ENCODE measurements around the gene LENEP.

The LENEP gene

DNA sequence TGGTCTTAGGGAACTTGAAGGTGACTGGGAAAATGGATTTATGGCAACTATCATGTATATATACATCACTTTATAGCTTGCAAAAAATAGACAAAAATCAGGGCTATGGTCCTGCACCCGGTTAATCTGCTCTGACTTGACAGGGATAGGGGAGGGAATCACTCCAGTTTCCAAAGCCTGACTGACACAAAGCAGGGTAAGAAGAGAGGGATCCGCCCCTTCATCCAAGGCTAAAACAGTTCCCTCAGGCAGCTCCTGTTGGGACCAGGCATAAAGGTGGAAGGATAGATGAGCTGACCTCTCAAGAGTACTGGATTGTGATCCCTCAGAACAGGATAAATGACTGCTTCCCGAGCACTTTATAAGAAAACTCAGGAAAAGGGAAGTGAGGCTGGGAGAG is 38.8 kb upstream of the LENEP start:
- Histone ChIP-seq H3K27me3 (no peaks in the 10 kb centered on the region), H3K9me3 (no peaks in the 10 kb centered on the region), H3K36me3 (peaks cover 33% of the 10 kb centered on the region), H3K27ac (peak overlapping the region; percentile 95), H3K4me1 (ENCODE audit: control insufficient read depth in 1 of 2, insufficient read depth in 1 of 2, low read depth in 1 of 2, low read length in 1 of 2) (peaks cover 43 to 53% of the 10 kb centered on the region in 2 experiments), H3K4me3 (ENCODE audit: low read depth in 1 of 2, low read length in 1 of 2) (peak overlapping the region; percentile 78 to 83)
- TF ChIP-seq, protein P1, sequence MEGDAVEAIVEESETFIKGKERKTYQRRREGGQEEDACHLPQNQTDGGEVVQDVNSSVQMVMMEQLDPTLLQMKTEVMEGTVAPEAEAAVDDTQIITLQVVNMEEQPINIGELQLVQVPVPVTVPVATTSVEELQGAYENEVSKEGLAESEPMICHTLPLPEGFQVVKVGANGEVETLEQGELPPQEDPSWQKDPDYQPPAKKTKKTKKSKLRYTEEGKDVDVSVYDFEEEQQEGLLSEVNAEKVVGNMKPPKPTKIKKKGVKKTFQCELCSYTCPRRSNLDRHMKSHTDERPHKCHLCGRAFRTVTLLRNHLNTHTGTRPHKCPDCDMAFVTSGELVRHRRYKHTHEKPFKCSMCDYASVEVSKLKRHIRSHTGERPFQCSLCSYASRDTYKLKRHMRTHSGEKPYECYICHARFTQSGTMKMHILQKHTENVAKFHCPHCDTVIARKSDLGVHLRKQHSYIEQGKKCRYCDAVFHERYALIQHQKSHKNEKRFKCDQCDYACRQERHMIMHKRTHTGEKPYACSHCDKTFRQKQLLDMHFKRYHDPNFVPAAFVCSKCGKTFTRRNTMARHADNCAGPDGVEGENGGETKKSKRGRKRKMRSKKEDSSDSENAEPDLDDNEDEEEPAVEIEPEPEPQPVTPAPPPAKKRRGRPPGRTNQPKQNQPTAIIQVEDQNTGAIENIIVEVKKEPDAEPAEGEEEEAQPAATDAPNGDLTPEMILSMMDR (IDR thresholded peaks at IDR 0.05): no peak

DNA sequence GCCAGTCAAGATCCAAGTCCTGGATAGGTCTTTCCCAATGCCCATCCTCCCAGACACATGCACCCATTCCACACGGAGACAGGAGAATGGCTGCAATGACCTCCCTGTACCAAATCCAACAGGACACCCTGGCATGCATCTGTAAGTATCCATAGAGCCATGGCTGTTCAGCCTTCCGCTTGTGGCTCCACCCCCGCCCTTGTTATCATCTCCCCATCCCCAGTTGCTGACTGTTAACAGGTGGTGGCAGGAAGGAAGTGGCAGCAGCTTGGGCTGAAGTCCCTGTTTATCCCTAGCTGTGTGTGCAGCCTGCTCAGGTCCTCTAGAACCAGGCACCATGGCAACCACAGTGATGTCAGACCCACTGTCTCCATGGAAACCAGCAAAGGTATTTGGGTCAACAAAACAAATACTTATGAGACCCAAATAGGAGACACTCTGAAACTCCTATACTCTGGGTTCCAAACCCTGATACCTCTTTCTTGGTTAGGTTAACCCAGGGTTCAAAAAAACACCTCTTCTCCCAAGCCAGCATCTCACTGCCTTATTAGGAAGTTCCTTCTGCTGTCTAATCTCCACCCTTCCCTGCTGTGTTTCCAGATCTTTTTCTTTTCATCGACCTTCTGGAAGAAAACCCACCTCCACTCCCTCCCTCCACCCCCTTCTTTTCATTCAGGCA is 38.2 kb upstream of the LENEP start:
- H3K4me3 ChIP-seq (ENCODE audit: low read depth in 1 of 2, low read length in 1 of 2): peak overlapping the region; percentile 78 to 83
- peaks cover 28% of the 10 kb centered on the region for H3K36me3 ChIP-seq
- H3K4me1 ChIP-seq (ENCODE audit: control insufficient read depth in 1 of 2, insufficient read depth in 1 of 2, low read depth in 1 of 2, low read length in 1 of 2): peaks cover 45 to 54% of the 10 kb centered on the region in 2 experiments

DNA sequence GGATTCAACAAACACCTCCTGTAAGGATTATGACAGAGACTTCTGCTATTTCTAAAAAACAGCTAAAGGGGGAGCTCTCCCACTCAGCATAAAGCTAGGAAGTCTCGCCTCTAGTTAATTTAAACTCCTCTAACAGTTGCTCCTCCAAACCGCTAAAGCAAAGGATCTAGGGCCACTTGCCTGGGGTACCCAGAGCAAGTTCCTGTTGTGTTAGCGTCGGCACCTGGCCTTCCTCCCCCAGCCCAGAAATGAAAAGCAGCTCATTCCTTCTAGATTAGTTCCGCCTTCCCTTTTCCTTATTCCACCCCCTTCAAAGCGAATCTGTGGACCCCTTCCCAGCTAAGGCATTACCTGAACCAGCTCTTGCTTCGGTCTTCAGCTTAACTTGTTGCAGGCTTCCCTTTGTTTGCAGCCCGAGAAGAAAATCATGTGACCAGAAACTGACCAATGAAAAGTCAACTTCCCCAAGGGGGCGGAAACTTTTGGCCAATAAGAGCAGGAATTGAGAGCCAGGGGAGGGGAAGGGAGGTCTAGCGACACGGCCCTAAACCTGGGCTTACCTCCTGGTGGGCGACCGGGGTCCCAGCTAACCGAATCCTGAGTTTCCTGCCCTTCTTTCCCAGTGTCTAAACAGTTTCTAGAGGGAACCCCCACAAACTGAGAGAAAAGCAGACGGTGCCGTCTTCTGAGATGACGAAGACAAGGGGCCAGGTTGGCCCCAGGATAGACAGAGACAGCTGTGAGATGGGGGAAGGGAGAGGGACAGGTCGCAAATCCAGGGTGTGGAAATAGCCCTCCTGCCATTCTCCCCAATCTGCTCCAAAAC is 37.5 kb upstream of the LENEP start, which contains the start of gene PBXIP1:
Gene PBXIP1, minus strand, starts transcription at position 382 of the 826 bp plus-strand sequence. CDS start 2,378 bp downstream, outside the sequence.
- Histone ChIP-seq H3K4me3 (ENCODE audit: low read depth in 1 of 2, low read length in 1 of 2) (peak within 1 kb of the TSS; percentile 78 to 83), H3K36me3 (peaks cover 21% of the 10 kb centered on the region), H3K27me3 (no peaks in the 10 kb centered on the region), H3K4me1 (ENCODE audit: control insufficient read depth in 1 of 2, insufficient read depth in 1 of 2, low read depth in 1 of 2, low read length in 1 of 2) (peaks cover 53 to 62% of the 10 kb centered on the region in 2 experiments), H3K9me3 (no peaks in the 10 kb centered on the region), H3K27ac (peak within 1 kb of the TSS; percentile 95)
- TF ChIP-seq, protein P1 (IDR thresholded peaks at IDR 0.05): peak; percentile 14

More for the DNA sequence above, 38.2 kb upstream of the LENEP start:
- no peaks in the 10 kb centered on the region for H3K9me3 ChIP-seq
- TF ChIP-seq, protein P1 (IDR thresholded peaks at IDR 0.05): no peak
- H3K27ac ChIP-seq: peak overlapping the region; percentile 95
- H3K27me3 ChIP-seq: no peaks in the 10 kb centered on the region

GRCh38 chr1:154956544-154956941 is 36.8 kb upstream of the LENEP start:
- no peaks in the 10 kb centered on the region for H3K9me3 ChIP-seq
- no peaks in the 10 kb centered on the region for H3K27me3 ChIP-seq
- H3K4me3 ChIP-seq (ENCODE audit: low read depth in 1 of 2, low read length in 1 of 2): peak overlapping the region; percentile 78 to 83
- H3K4me1 ChIP-seq (ENCODE audit: control insufficient read depth in 1 of 2, insufficient read depth in 1 of 2, low read depth in 1 of 2, low read length in 1 of 2): peaks cover 56 to 67% of the 10 kb centered on the region in 2 experiments
- peaks cover 15% of the 10 kb centered on the region for H3K36me3 ChIP-seq
- TF ChIP-seq, protein P1 (IDR thresholded peaks at IDR 0.05): no peak
- peak overlapping the region; percentile 95 for H3K27ac ChIP-seq

DNA sequence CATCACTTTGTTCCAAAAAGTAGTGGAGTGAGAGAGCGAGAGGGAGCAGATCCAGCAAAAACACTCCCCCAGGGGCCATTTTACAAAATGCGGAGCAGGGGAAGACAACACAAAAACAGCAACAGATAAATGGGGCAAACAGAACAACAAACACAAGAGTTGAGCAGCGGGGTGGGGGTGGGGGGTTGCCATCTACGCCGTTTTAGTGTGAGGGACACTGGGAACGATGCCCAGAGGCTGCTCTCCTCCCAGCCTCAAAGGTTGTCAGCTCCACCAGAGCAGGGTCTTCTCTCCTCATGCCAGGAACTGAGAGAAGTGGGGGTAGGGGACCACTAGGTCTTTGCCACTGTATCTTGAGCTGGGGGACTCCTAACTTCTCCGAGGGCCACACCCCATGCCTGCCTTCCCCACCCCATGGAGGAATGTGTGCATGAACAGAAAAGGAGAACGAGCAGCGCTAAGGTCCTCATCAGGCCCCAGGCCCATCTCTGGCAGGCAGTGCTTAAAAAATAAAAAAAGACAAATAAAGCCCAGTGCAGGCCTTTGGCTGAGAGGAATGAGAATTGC is 36.2 kb upstream of the LENEP start:
- H3K4me3 ChIP-seq (ENCODE audit: low read depth in 1 of 2, low read length in 1 of 2): no peak overlapping the region
- no peaks in the 10 kb centered on the region for H3K9me3 ChIP-seq
- TF ChIP-seq, protein P1 (IDR thresholded peaks at IDR 0.05): no peak
- peaks cover 11% of the 10 kb centered on the region for H3K36me3 ChIP-seq
- H3K27me3 ChIP-seq: no peaks in the 10 kb centered on the region
- peak overlapping the region; percentile 95 for H3K27ac ChIP-seq
- H3K4me1 ChIP-seq (ENCODE audit: control insufficient read depth in 1 of 2, insufficient read depth in 1 of 2, low read depth in 1 of 2, low read length in 1 of 2): peaks cover 52 to 64% of the 10 kb centered on the region in 2 experiments
